ENCODE data around the gene OPRM1. TPM values are rescaled to one million over a fixed set of nuclear protein-coding genes. Genes with fewer than 3 reads are reported as not detected.

OPRM1 gene
- total RNA-seq, 1 experiment from 2014 or later = not detected

DNA sequence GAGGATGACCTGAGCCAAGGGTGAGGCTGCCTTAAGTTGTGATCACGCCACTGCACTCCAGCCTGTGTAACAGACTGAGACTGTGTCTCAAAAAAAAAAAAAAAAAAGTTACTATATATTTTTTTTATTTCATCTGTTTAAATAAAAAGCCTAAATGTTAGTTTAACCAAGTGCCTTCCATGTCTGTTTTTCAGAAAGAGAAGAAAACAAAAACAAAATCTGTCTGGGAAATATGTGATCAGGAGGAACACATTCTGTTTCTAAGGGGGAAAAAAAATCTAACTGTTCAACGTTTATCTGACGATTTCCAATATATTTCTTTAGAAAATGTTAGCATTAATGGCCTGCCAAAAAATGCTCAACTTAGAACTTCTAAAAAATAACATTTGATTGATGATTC, 170.5 kb downstream of the OPRM1 start:
- Histone ChIP-seq H3K79me1 (ENCODE audit: insufficient read depth, low read depth, low read length, poor library complexity, severe bottlenecking) (no peaks in the 10 kb centered on the region), H3K23me2 (ENCODE audit: insufficient read length, low read depth, low read length, poor library complexity, severe bottlenecking) (no peaks in the 10 kb centered on the region), H3K79me2 (ENCODE audit: insufficient read depth, low read length) (no peaks in the 10 kb centered on the region), H3K9me3 (ENCODE audit: control insufficient read depth, low read depth, low read length) (no peaks in the 10 kb centered on the region), H3K4me2 (ENCODE audit: insufficient read depth, insufficient read length, low read length) (no peak overlapping the region), H2AK5ac (ENCODE audit: insufficient read length, low read length) (no peak overlapping the region), H4K5ac (ENCODE audit: insufficient read length, low read depth, low read length) (no peak overlapping the region), H2BK120ac (ENCODE audit: low read depth, low read length, poor library complexity, severe bottlenecking) (no peak overlapping the region), H3T11ph (ENCODE audit: low read length) (no peak overlapping the region), H3K27me3 (ENCODE audit: insufficient read depth, low read length) (no peaks in the 10 kb centered on the region), H4K91ac (ENCODE audit: insufficient read length, low read depth, low read length) (no peak overlapping the region), H3K14ac (ENCODE audit: insufficient read depth, low read length) (no peak overlapping the region), H2BK20ac (ENCODE audit: low read depth, low read length, poor library complexity, severe bottlenecking) (no peak overlapping the region), H2BK15ac (ENCODE audit: low read depth, low read length) (no peak overlapping the region), H4K20me1 (ENCODE audit: control insufficient read depth, insufficient read depth, insufficient read length) (no peaks in the 10 kb centered on the region), H3K18ac (ENCODE audit: insufficient read length, low read depth, low read length) (no peak overlapping the region), H3K27ac (ENCODE audit: insufficient read length, low read depth, low read length) (no peak overlapping the region), H3K9ac (ENCODE audit: extremely low read depth, insufficient read length, low read length) (no peak overlapping the region), H2BK12ac (ENCODE audit: insufficient read length, low read depth, low read length) (no peak overlapping the region), H2AFZ (ENCODE audit: low read length) (no peak overlapping the region), H3K4me1 (ENCODE audit: insufficient read depth, low read length) (no peaks in the 10 kb centered on the region), H3K23ac (ENCODE audit: insufficient read length, low read depth, low read length) (no peak overlapping the region), H3K4ac (ENCODE audit: low read depth, low read length) (no peak overlapping the region), H2BK5ac (ENCODE audit: insufficient read length, low read length) (no peak overlapping the region), H4K8ac (replicated peaks; ENCODE audit: insufficient read length, low read depth, low read length) (no peak overlapping the region), H3K56ac (ENCODE audit: insufficient read length, low read depth, low read length) (no peak overlapping the region)
- no peaks in the 10 kb centered on the region for H3K27me3 Mint-ChIP-seq (ENCODE audit: low read depth)
- no CpG with 5 or more reads among the region's 3 CpGs for WGBS (ENCODE audit: extremely low coverage, insufficient read length, low lambda C conversion rate)
- H3K4me3 Mint-ChIP-seq = no peak overlapping the region
- no peak for DNase-seq
- H3K4me1 Mint-ChIP-seq = no peaks in the 10 kb centered on the region
- TF ChIP-seq CTCF (conservative IDR thresholded peaks at IDR 0.05) = no peak
- peaks cover 0 to 1% (median 0%) of the 10 kb centered on the region in 3 experiments; a peak in 1 of 7 replicates for H3K36me3 Mint-ChIP-seq (ENCODE audit: insufficient read depth in 1 of 3, low read depth in 3 of 3)
- H3K27ac Mint-ChIP-seq = no peak overlapping the region; a peak in 1 of 7 replicates
- no peaks in the 10 kb centered on the region for H3K9me3 Mint-ChIP-seq

Data from H9 (cell line).